Dermis blood vessel endothelial cell (primary cell): Measurements from ENCODE around the gene TNNT2. TPM values are rescaled to one million over a fixed set of nuclear protein-coding genes. Genes with fewer than 3 reads are reported as not detected.

ENCODE experiments used
- DNase-seq: peaks from one replicate; pipeline ENCODE4 v3.0.0; 2010
- total RNA-seq: library from RNA; depleted of rRNA; stranded (reverse); fragments of >200 nt; gene quantifications from 2 replicates; pipeline ENCODE4 v1.2.3, GENCODE V29; 2014

The TNNT2 gene
- total RNA-seq, 1 donor from 2014 or later, result not detected

DNA sequence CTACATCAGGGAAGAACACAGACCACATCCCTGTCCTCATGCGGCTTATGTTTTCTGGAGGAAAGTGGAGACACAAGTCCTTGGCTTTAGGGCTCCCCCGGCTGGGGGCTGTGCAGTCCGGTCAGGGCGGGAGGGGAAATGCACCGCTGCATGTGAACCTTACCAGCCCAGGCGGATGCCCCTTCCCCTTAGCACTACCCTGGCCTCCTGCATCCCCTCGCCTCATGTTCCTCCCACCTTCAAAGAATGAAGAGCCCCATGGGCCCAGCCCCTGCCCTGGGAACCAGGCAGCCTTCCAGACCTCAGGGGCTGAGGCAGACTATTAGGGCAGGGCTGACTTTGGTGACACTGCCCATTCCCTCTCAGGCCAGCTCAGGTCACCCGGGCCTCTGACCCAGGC, 45.5 kb downstream of the TNNT2 start:
- no peak for DNase-seq

DNA sequence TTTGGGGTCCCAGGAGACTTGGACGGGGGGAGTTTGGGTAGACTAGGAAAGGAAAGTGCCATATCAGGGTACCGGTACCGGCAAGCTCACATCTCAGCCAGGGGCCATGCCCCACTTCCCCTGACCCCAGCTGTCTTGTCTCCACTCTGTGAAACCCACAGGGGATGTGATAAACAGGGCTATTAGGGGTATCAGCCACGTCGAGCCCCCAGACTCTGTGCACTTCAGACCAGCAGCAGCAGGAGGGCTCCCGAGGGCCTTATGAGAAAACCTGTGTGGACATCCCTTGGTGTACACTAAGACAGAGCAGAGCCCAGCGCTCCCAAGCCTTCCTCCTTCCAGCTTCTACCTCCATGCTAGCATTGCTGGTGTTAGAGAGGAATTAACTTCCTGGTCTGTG, 46.3 kb downstream of the TNNT2 start:
- DNase-seq, result no peak

DNA sequence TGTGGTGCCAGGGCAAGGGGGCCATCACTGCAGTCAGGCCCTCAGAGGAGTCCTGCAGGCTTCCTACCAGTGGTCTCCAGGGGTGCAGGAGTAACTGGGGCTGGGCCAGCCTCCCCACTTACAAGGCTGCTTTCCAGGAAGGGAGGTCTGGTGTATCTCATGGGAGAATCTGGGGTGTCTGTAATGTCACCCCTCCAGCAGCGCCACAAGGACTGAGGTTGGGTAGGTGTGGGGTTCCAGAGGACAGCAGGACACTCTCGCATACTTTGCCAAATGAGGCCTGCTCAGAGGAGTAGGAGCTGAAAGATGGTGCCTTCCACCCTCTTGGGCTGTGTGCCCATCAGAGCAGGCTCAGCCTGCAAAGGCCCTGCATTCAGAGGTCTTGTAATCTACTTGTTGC, 46.9 kb downstream of the TNNT2 start:
- DNase-seq, result no peak

DNA sequence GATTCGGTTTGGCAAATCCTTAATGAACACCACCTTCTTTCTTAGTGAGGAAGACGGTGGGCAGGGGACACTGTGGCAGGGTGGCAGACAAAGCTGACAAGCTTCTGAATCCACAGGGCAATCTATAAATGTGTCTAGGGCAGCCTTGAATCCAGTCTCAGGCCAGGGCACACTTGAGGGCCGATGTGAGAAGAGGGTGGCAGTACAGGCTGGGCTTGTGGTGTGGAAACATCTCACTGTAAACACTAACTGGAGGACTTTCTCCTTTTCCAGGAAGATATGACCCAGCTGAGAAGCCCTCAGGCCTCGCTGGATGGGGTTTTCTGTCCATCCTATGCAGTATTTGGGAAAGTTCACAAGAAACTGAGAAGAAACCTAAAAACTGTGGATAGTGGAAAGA, 47.7 kb downstream of the TNNT2 start:
- DNase-seq, result no peak

DNA sequence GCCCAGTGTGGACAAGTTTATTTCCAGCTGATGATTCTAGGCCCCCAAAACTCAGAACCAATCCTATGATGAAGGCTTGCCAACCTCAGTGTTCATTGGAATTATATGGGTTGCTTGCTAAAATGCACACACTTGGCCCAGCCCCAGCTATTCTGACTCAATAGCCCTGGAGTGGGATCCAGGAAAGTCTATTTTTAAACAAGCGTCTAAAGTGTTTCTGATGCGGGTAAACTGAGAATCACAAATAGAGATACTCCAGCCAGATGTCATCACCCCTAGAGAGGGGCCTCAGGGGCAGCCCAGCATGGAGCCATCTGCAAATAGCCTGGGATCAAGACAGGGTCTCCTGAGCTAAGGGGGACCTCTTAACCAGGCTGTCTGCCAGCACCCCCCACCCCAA, 48.2 kb downstream of the TNNT2 start:
- DNase-seq, result no peak

DNA sequence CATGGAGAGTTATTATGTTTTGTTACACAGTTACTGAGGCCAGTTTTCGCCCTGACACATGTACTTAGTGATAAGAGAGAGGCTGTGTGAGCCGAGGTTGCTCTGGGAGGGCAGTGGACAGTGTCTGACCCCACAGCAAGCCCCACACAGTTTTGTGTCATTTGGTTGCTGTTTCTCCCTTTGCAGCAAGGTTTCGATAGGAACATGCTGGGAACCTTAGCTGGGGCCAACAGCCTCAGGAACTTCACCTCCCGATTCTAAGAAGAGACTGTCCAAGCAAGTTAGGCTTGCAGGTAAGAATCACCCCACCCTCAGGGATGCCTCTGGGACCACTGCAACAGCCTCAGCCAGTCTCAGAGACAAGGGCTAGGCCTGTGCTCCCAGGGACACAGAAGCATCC, 48.9 kb downstream of the TNNT2 start:
- no peak for DNase-seq

DNA sequence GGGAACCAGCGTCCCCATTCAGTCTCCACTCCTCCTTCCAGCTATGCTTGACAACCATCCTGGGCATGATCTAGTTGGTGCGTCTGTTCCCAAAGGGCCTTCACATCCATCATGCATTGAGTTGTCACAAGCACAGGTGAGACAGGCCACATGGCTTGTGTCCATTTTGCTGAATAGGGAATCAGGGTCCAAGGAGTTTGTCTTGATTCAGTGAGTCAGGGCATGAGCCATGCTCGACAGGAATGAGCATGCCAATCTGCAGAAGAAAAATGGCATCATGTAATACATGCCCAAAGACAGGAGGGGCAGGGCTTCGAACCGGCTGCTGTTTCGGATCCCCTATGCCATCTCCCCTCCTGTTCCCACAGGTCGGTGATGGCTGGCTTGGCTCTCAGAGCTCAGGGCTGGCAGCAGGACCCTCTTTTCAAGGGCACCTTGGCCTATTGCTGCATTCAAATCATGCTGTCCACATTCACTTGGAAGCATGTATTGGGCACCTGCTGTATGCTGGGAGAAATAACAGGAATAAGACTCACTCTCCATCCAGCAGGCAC, 49.7 kb downstream of the TNNT2 start:
- no peak for DNase-seq

DNA sequence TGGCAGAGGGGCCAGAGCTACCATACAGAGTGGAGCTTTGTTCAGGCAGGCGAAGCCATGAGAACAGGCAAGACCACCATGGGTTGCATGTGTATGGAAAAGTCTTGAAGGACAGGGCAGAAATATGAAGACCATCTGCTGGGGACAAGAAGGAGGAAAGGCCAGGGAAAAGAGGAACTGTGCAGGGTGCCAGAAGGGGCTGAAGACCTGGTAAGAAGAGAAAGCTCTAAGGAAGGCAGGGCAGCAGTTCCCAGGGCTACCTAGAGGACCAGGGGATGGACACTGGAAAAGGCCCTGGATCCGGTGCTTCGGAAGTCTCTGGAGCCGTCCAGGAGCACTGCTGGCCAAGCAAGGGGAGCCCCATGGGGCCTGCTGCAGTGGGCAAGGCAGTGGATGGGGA, 50.8 kb downstream of the TNNT2 start:
- no peak for DNase-seq

DNA sequence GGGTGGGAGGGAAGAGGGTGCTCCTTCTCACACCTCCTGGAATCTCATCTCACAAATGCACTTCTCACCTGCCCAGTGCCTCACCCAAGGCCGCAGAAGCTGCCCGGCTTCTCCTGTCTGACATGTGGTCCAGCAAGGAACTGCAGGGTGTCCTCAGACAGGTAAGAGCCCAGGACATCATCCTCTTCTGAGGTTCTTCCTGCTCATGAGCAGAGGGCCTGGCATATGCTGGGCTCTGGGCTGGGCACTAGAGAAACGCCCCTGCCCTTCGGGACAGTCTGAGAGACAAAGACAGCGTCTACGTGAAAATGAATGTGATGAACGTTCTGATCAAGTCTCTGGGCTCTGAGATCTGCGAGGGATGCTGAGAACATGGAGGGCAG, 51.8 kb downstream of the TNNT2 start:
- DNase-seq, result no peak

DNA sequence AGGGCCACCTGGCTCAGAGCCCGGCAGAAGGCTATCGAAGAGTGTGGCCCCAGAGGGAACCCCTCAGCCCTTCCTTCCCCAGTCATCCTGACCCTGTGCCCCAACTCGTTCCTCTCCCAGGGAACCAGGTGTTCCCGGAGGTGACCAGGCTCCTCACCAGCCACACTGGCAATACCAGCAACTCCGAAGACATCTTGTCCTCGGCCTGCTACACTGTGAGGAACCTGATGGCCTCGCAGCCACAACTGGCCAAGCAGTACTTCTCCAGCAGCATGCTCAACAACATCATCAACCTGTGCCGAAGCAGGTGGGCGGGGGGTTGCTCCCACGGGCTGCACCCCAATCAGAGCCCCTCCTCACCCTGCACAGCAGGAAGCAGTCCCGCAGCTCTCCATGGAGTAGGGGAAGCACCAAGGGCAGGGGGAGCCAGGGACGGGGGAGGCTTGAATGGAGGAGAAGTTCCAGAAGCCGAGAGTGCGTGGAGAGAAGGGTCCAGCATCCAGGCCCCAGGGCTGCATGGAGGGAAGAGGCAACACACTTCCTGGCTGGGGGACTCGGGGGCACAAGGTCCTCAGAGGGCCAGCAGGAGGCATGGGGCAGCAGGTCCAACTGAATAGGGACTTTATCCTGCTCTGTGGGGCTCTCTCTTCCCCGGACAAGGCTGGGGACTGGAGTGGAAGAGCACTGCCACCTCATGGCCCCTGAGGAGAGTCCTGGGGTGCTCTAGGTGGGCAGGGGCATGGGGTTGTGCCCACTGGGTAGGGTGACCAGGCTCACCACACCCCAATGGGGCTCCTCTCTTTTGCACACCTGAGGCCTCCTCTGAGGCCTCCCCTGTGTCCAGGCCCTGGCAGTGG, 52.4 kb downstream of the TNNT2 start:
- no peak for DNase-seq

DNA sequence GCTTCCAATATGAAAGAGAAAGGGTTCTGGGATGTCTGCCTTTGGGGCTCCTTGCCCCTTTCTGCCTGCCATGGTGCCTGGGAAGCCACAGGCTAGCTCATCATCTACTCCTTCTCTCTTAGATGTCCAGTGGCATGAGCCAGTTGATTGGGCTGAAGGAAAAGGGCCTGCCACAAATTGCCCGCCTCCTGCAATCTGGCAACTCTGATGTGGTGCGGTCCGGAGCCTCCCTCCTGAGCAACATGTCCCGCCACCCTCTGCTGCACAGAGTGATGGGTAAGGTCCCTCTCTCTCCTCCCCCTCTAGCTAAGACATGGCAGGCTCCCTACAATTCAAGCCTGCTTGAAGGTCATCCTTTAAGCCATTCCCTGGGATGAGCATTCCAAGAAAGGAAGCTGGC, 53.2 kb downstream of the TNNT2 start:
- no peak for DNase-seq

DNA sequence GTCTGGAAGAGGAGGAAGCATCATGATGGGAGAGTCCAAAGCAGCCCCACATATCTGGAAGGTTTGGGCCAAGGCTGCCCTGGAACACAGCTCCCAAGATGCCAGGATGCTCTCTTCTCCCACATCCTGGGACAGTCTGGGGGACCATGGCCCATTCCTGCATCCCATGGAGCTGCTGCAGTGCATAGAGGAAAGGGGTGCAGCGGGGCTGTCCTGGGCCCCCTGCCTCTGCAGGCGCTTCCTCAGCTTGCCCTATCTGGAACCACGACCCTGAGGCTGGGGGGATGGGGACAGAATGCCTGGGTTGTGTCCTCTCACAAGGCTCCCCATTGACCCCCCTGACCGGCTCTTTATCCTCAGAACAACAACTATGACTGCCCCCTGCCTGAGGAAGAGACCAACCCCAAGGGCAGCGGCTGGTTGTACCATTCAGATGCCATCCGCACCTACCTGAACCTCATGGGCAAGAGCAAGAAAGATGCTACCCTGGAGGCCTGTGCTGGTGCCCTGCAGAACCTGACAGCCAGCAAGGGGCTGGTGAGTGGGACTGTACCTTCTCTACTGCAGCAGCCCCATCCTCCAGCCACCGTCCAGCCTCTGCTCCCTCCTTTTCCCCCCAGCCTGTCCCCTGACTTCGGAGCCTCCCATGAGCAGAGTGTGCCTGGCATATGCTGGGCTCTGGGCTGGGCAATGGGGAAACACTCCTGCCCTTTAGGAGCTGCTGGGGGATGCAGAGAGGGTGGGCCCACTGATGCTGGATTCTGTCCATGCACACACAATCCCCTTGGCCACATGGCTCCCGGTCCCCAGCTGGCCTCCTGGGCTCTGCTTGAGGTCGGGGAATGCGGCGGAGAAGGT, 54.6 kb downstream of the TNNT2 start:
- DNase-seq, result no peak

DNA sequence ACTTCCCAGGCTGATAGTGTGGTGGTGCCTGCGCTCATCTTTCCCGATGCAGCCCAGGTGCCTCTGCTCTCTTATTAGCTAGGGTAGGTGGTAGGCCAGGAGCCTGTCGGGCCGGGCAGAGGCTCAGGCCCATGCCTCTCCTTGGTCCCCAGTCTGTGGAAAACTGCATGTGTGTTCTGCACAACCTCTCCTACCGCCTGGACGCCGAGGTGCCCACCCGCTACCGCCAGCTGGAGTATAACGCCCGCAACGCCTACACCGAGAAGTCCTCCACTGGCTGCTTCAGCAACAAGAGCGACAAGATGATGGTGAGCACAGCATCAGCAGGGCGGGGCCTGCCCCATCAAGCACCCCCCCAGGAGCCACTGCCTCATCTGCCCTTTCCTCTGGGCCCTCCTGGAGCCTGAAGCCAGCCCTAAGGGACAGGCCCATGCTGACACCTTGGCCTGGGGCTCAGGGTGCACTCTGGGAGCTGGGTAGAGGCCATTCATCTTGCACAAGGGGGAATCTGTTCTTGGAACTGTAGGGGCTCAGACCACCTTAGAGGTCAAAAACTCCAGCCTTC, 55.6 kb downstream of the TNNT2 start:
- DNase-seq, result no peak

DNA sequence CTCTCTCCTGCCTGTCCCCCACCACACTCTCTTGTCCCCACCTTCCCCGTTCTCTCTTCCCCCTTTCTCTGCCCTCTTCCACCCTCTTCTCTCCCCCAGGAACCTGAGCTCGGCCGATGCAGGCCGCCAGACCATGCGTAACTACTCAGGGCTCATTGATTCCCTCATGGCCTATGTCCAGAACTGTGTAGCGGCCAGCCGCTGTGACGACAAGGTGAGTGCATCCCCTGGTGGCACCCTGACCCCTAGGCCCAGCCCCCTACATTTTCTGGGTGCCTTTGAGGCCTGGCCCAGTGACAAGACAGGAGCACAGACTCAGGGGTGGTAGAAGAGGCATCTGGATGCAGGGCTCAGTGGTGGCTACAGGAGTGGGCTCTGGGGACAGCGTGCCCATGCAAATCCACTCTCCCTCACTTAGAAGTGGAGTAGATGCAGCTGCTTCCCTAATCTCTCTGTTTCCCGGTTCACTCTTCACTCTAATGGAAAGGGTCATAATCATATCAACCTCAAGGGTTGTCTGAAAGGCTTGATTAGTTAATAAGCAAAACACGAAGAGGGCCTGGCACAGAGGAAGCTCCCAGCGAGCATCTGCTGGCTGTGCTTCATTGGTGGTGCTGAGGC, 57.2 kb downstream of the TNNT2 start:
- DNase-seq, result no peak

DNA sequence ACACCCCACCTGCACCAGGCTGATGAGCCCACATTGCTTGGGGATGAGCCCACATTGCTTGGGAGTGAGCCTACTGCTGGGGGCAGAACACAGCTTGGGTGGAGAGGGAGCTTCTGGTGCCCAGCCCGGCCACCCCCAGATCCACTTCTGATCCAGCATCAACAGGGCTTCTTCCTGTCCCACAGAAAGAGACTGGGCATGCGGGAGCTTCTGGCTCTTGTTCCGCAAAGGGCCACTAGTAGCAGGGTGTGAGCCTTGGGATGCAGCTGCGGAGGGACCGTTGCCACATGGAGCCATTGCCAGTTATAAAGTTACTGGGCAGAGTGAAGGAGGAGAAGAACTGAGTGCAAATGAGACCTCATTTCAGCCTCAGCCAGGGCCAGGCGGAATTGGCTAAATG, 57.8 kb downstream of the TNNT2 start:
- DNase-seq, result no peak

DNA sequence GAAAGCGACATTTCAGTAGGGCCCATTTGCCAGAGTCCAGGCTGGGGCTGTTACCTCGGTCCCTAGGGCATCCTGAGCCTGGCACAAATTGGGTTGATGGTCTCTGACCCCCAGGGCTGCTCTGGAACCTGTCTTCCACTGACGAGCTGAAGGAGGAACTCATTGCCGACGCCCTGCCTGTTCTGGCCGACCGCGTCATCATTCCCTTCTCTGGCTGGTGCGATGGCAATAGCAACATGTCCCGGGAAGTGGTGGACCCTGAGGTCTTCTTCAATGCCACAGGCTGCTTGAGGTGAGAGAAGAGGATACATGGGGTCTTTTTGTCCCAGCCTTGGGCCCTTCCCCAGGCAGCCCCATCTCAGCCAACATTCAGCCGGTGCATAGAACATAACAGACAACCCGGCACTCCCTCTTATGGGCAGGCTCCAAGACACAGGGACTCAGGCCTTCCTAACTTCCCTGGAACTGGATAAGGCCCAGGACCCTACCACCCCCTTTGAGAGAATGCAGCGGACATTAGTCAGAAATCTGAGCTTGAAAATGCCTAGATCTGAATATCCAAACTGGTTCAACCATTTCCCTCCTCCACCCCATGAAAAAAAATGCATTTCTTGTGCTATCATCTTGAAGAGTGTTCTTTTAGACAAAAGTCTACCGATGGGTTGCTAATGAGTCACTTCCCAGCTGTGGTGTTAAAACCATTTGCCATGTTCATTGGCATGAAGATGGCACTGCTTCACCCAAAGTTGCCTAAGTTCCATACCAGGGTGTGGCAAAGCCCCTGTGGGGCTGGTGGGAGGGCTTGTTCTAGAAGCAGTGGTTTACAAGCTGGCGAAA, 58.8 kb downstream of the TNNT2 start:
- DNase-seq, result no peak

DNA sequence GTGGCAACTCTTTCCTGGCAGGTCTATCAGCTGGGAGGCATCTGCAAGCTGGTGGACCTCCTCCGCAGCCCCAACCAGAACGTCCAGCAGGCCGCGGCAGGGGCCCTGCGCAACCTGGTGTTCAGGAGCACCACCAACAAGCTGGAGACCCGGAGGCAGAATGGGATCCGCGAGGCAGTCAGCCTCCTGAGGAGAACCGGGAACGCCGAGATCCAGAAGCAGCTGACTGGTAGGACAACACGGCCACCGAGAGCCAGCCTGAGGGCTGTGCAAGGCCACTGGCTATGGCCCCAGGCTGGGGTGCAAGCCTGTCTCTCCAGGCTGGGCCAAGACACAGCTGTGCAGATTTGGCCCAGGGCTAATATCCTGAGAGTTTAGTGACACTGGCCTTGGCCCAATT, 59.9 kb downstream of the TNNT2 start:
- no peak for DNase-seq

DNA sequence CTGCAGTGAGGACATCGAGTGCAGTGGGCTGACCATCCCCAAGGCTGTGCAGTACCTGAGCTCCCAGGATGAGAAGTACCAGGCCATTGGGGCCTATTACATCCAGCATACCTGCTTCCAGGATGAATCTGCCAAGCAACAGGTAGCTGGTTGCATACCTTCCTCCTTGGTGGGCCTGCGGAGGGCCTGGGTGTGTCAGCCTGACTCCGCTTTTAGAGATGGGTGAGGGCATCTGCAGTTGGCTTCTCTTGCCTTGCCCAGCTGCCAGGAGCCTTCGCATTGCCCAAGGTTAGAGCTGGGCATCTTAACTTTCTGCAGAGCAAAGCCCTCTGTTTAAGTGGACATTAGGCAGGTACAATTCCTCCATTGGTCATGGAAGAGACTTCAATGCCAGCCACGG, 60.9 kb downstream of the TNNT2 start:
- no peak for DNase-seq

DNA sequence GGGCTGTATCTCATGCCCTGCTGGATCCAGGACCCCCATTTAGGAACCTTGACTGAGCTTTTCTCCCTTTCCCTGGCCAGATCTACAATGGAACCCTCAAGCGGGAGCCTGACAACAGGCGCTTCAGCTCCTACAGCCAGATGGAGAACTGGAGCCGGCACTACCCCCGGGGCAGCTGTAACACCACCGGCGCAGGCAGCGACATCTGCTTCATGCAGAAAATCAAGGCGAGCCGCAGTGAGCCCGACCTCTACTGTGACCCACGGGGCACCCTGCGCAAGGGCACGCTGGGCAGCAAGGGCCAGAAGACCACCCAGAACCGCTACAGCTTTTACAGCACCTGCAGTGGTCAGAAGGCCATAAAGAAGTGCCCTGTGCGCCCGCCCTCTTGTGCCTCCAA, 64.4 kb downstream of the TNNT2 start:
- DNase-seq, result no peak

DNA sequence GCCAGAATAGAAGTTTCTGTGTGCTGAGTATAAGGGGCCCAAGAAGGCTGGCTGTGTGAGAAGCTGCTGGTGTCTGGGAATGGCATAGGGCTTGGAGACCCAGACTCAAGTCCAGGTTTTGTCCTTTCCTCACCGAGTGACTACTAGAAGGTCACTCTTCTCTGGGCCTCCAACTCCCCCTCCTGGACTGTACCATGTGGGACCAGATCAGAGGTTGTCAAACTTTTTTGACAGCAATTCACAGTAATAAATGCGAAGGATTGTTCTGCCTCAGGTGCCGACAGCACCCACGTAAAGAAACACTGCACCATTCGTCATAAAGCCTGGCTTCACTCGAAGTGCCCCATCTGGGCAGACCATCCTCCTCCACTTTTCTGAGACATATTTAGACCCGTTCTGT, 65.2 kb downstream of the TNNT2 start:
- DNase-seq, result no peak

DNA sequence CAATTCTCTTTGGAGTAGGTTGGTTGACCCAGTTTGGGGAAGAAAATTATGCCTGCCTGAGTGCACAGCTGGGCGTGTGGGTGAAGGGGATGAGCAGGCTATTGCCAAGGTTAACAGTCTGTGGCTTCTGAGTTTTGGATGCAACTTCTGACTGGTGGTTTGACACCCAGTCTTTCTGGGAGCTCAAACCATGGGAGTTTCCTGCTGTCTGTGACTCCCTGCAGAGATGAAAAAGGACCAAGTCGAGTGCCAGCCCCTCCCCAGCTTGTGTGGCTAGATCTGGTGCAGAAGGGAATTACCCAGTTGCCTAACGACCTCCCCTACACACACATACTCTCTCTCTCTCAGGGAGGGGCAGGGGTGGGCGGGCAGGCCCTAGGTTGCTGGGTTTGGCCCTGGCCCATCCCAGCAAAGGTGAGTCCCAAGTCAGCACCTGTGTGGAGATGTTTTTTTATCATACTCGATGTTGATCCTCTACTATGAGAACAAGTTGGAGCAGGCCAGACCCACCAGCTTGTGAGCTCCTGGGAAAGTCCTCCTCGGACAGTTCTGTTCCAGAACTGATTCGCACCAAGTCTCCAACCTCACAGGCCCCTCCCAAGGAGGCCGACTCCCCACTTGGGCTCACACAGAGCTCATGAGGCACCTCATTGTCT, 66.0 kb downstream of the TNNT2 start:
- DNase-seq, result no peak

DNA sequence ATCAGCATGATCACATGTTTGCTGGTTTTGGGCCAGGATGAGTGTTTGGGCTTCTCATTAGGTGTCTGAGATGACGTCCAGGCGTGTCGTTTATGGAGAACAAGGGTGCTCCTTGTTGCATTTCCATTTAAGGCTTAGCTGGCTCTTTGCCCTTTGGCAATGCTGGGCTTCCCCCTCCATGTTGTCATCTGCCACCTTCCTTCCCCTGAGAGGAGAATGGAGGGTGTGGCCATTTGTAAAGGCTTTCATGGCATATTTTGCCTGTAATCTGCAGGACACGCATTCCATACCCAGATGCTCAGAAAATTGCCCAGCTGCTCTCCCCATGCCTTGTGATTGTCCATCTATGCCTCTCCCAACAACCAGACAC, 66.5 kb downstream of the TNNT2 start:
- DNase-seq, result peak; percentile 44
